Measurements from ENCODE around the gene UNC5C. TPM values are rescaled to one million over a fixed set of nuclear protein-coding genes. Genes with fewer than 3 reads are reported as not detected.

Gene UNC5C
- total RNA-seq, 1 donor from 2014 or later: under 0.01 TPM

DNA sequence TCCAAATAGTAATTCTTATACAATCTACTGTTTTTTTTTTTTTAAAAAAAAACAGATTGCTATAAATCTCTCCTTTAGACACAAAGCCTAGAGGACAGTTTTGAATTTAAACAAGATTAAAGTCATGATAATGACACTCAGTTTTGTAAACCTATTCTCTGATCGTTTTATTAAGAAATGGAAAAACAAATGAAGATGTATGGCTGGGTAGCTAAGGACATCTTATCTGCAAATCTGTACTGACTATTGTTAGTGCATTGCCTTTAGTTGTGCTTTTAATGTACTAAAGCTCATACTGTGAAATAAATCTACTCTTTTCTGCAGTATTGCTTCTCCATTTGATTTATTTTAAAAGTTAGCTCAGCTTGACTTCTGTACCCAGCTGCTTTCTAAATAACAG, 155.0 kb downstream of the UNC5C start:
- no peak for DNase-seq

DNA sequence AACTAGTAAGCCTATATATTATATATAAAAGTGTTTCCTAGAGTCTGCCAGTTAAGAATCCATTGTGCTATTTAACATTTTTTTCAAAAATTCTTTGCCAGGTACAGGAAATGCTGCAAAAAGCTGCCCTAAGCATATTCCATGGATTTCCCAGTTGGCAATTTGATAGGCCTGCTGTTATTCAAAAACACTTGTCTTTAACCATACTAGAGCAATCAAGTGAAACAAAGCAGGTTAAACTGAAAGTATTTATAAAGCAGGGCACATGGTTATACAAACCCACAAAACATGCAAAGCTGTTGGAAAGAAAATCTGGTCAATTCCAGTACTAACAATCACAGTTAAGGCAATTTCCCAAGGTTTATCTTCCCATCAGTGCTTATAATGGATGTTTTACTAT, 159.9 kb downstream of the UNC5C start:
- DNase-seq: no peak

- no peak for DNase-seq
Observed at GRCh38 chr4:95387719-95388118, 161.1 kb downstream of the UNC5C start.

DNA sequence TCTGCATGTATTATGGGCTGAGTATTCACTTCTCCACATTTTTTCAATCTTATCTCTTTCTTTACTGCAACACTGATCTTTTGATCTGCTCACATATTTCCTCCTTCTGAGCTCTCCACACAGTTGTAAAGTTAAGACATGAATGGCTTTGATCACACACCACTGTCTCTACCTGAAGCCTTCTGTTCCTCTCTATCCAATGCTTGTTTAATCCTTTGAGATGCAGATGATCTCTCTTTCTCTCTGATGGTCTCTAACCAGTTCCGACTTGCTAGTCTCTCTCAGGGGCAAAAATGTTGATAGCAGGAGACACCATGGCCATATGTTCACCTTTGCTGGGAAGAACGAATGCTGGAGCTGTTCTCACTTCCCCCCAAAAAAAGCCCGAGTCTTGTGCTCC, 162.4 kb downstream of the UNC5C start:
- DNase-seq: no peak

DNA sequence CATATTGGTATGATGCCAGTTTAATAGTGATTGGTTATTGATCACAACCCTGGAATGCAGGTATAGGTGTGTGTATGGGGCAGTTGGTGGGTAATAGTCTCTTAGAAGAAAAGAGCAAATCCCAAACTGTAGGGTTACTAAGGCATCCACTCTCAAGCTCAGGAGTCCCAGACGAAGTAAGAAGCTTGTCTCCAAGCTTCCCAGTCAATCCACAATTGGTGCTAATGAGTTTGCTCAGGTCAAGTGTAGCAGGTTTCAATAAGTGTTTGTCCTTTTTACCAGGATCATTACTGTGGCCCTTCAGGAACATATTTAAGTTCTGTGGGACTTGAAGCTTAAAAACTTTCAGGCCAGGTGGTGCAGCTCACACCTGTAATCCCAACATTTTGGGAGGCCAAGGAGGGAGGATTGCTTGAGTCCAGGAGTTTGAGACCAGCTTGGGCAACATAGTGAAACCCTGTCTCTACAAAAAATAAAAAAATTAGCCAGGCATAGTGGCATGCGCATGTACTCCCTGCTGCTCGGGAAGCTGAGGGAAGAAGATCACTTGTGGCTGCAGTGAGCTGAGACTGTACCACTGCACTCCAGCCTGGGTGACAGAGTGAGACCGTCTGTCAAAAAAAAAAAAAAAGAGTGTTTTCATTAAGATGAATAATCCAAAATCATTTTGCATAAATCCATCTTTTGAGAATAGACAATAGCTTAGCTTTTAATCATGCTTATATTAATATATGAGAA, 166.8 kb downstream of the UNC5C start:
- no peak for DNase-seq

DNA sequence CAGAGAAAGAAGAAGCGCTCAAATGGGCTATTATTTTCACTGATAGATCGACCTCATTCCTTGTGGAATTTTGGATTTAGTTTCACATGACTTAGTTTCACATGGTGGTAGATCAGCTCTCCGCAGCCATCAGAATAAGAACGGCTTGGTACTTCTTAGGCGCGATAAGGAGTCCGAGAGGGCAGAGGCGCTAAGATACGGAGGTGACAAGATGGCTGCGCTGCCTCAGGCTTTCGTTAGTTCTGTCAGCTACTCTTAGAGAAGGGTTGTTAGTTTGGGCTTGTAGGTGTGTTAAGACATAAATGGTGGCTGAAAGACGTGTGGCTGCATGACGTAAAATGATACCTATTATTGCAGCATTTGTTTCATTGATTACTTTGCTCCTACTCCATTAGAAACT, 169.1 kb downstream of the UNC5C start:
- DNase-seq: no peak

DNA sequence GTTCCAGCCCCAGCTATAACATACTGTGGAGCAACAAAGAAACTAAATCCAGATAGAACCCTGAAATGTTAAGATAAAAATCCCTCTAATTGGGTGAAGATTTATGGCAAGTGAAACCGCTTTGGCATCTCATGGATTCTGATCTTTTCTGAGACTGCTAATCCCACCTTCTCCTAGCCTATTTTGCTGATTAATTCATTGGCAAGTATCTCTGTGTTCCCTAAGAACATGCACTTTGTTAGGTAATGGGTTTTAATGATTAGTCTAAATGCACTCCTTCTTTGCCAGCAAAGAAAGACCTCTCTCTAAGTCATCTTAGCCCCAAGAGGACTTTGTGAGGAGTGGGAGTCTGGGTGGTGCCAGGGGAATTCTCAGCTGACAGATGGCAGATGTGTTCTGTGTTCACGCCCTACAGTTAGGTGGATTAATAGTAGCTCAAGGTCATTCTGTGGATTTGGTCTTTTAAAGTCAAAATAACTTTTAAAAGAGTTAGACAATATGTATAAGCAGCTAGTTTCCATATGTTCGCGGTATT, 171.3 kb downstream of the UNC5C start:
- no peak for DNase-seq

GRCh38 chr4:95371476-95372224, 177.1 kb downstream of the UNC5C start:
- no peak for DNase-seq

- no peak for DNase-seq
Observed at GRCh38 chr4:95367824-95368223, 180.9 kb downstream of the UNC5C start.

DNA sequence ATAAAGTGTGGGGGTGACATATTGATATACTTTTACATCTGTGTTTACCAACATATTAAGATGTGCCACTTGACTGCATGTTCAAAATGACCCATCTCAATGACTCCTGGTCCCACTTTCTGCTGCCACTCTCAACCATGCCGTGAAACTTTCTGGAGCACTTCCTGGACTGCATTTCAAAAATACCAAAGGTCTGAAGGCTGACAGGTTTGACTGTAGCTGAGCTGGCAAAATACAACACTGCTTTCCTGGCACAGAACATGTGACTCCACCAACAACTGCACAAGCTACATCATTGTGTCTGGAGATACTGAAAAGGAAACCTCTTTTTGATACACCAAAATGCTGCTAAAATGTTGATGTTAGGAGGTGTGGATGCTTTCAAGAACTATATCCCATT, 184.8 kb downstream of the UNC5C start:
- peak; percentile 5 for DNase-seq

DNA sequence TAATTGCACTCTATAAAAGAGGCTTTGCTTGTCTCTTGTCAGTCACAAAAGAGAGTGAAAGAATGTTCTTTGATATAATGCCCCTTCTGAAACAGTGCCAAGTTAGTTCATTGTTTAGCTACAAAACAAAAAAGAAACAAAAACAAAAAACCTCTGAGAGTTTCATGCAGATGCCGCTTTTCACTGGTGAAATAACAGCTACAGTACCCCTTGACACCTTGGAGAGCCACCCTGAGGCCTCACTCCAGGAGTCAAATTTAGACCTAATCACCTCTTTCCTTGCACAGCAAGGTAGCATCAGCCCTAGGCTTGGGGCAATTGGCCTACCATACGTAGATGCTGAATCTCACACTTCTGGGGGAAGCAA, 185.2 kb downstream of the UNC5C start:
- DNase-seq: peak; percentile 1

GRCh38 chr4:95362906-95363558, 185.7 kb downstream of the UNC5C start:
- peak; percentile 21 for DNase-seq

GRCh38 chr4:95362066-95362465, 186.7 kb downstream of the UNC5C start:
- no peak for DNase-seq

DNA sequence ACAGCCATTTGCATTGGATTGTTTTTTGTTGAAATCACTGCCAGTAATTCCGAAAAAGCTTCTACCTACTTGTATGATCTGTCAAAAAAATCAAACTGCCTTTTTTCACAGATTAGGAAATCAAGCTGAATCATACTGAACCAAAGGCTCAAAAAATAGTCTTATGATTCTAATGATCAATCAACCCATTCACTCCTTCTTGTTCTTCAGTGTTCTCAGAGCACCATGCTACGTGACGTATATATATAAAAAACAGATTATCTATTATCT, 187.1 kb downstream of the UNC5C start:
- DNase-seq: no peak

DNA sequence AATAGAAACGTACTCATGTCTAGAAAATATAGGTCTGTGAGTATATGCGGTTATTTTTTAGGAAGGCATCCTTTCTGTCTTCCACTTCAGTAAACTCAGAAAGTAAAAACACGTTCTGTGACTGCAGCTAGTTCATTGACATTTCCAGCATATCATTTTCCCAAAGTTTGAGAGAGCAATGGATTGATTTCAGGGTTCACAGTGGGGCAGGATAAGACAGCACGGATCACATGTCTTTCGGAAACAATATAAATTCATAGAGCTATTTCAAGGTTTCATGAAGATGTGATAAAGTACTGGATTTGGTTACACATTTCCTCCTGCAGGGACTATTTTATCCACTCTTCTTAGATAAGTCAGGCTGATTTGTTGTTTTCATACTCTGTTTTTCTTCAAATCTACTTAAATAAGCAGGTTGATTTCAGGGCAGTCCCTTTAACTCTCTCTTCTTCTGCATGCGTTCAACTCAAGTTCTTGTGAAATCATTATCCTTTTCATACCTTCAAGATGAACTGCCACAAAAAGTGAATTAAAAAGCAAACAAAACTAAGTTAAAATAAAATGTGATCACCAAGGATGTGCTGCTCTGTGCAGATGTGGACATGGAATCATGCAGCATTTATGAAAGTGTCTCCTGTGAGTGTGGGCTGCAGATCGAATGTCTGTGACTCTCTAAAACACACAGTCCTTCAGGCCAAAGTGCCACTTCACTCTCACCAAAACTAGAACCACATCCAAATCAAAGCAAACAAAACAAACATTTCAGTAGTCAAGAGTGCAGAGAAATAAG, 187.7 kb downstream of the UNC5C start:
- DNase-seq: no peak

GRCh38 chr4:95360256-95360903, 188.4 kb downstream of the UNC5C start:
- DNase-seq: no peak

DNA sequence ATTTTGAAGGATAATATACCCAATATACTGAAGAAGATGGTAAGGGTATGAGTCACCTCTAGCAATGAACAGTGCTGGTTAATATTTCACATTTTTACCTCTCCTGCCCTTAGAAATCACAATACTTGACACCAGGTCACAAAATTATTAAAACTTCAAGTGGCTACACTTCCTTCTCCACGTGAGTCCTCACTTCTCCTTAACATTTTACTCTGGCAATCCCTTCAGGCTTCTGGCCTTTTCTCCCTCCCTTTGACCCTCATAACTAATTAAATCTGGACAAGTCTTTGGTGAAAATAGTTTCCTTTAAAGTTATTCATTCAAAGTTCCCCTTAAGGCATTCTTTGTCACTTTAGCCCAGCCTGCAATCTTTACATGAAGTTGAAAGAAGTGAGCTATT, 190.4 kb downstream of the UNC5C start:
- DNase-seq: no peak

DNA sequence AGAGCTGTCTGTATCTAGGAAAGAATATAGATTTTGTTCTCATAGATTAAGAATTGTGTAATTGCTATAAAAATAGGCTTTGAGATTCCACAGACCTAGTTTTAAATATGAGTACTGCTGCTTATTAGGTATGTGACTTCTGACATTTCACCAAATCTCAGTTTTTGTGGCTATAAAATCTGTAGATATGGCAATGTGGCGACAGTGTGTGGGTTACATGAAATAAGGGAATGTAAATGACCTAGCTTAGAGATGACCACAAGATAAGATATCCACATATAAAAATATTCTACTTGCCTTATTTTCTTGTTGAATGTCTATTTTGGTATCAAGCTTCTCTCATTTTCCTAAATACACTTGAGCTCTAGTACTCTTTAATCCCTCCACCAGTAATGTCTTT, 193.8 kb downstream of the UNC5C start:
- no peak for DNase-seq

DNA sequence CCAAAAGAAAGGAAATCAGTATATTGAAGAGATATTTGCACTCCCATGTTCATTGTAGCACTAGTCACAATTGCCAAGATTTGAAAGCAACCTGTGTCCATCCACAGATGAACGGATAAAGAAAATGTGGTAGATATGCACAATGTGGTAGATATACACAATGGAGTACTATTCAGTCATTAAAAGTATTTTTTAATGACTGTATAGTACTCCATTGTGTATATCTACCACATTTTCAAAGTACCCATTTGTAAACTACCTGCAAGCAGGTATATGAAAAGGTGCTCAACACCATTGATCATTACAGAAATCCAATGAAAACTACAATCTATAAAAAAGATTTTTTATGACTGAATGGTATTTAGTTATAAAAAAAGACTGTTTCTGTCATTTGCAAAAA, 200.4 kb downstream of the UNC5C start:
- no peak for DNase-seq

DNA sequence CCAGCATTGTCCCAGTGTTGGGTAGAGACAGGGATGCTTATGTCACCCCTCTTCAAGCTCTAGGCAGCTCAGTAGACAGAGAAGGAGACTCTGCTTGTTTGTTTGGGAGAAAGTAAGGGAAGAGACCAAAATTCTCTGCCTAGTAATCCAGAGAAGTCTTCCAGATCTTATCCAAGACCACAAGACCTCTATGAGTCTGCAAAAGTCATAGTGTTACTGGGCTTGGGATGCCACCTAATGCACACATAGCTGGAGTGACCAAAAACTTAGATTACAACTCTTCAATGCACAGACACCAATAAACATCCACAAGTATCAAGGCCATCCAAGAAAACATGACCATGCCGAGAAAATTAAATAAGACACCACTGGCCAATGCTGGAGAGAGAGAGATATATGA, 205.5 kb downstream of the UNC5C start:
- no peak for DNase-seq

DNA sequence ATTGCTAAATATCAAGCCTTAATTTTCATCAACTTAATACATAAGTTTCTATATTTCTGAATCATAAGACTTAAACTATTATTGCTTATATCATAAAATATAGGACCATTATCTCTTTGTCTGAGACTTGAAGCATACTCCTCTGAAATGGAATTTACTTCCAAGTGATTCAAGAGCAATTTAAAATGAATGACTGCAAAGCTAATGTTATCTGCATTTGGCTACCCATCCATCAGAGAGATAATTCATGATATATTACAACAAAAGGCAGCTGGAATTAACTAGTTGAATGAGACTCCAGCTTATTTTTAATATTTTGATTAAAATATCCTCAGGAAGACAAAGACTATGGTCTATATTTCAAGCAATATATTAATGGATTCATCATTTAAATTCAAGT, 208.6 kb downstream of the UNC5C start:
- no peak for DNase-seq

GRCh38 chr4:95325665-95326064, 223.1 kb downstream of the UNC5C start:
- DNase-seq: no peak

DNA sequence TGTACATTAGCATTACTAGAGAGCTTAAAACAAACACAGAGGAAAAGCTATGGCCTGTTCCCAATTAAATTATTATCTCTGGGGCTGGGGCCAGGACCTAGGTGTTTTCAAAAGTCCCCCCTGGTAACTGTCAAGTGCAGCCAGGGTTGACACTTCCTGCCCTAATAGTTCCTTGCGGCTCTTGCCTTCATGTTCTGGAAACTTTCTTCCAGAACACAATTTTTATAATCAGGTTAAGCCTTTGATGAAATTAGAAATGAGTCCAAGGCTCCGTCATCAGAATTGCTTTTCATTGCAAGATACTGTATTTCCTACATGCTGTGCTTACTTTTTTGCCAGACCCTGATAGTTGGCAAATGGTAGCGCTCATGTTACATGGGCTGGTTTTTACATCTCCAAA, 229.6 kb downstream of the UNC5C start:
- no peak for DNase-seq
